HCT116 (cell line): ENCODE results near the gene GLI3. TPM values are rescaled to one million over a fixed set of nuclear protein-coding genes. Genes with fewer than 3 reads are reported as not detected.

ENCODE experiments used
- ATAC-seq: fragments of 200-7000 bp; cut with Tn5 transposase; 2 replicates; pipeline ENCODE4 v1.9.1; 2020; ENCODE audit warnings: mild to moderate bottlenecking, moderate library complexity
- BruUV-seq: library from RNA; stranded (reverse); fragments of 400-500 nt; replicated peaks from 2 replicates; lab custom pipeline; 2021; lab: Mats Ljungman, UMichigan
- CTCF ChIA-PET: fragments of 300-600 bp; sonication (Branson Sonifier 250); formaldehyde crosslinking; loops from one replicate; lab custom pipeline; 2021; ENCODE audit warnings: antibody characterized with exemption; lab: Charles Lee
- POLR2A ChIA-PET: fragments of 300-600, 350-600 bp; sonication (Branson Sonifier 250); formaldehyde crosslinking; loops from one replicate; lab custom pipeline; 2021; ENCODE audit warnings: antibody characterized with exemption; lab: Charles Lee
- RAD21 ChIA-PET, 2 experiments: fragments of 300-600 bp; sonication (Branson Sonifier 250); formaldehyde crosslinking; loops; one replicate each; lab custom pipeline; 2023; ENCODE audit warnings: low total read pairs in 2 of 2; ENCODE audit not compliant: uncharacterized antibody in 2 of 2, unreplicated experiment in 2 of 2, low non-redundant PET in 1 of 2; lab: Charles Lee
- DNase-seq: peaks from one replicate; pipeline ENCODE4 v3.0.0-alpha.2; 2010; ENCODE audit warnings: low read depth, low spot score
- H2AFZ ChIP-seq: fragments of 200-600 bp; shearing (Covaris generic), sonication (generic); 2 replicates; pipeline ENCODE4 v1.6.1; 2017; ENCODE audit warnings: low read depth, mixed run types, mixed read lengths, antibody characterized with exemption, low read length; ENCODE audit not compliant: poor library complexity, severe bottlenecking
- H3K27ac ChIP-seq: 2 replicates; pipeline ENCODE4 v1.5.1; 2012; ENCODE audit warnings: low read depth, low read length
- H3K27me3 ChIP-seq: fragments of 200-600 bp; sonication (generic); 2 replicates; pipeline ENCODE4 v1.6.1; 2016; ENCODE audit warnings: mixed run types, low read length, mixed read lengths; ENCODE audit not compliant: insufficient read depth
- H3K36me3 ChIP-seq, 2 experiments: fragments of 200-500 bp in 1 of 2; fragments of 200-600 bp in 1 of 2; sonication (Bioruptor generic) in 1 of 2; sonication (generic) in 1 of 2; 2 replicates each; pipeline versions ENCODE4 v1.5.1 to v1.6.1; 2014 to 2016; ENCODE audit warnings: low read length in 2 of 2, inconsistent platforms in 1 of 2, mixed read lengths in 1 of 2, mixed run types in 1 of 2; ENCODE audit not compliant: insufficient read depth in 2 of 2, control insufficient read depth in 1 of 2
- H3K4me1 ChIP-seq, 2 experiments: fragments of 200-600 bp in 1 of 2; sonication (generic) in 1 of 2; 2 replicates each; pipeline versions ENCODE4 v1.5.1 to v1.6.1; 2012 to 2017; ENCODE audit warnings: low read length in 2 of 2, inconsistent platforms in 1 of 2, mild to moderate bottlenecking in 1 of 2, mixed read lengths in 1 of 2, mixed run types in 1 of 2, moderate library complexity in 1 of 2; ENCODE audit not compliant: insufficient read depth in 2 of 2, control insufficient read depth in 1 of 2
- H3K4me2 ChIP-seq: fragments of 200-600 bp; sonication (generic); 2 replicates; pipeline ENCODE4 v1.6.1; 2017; ENCODE audit warnings: mixed run types, low read length, mixed read lengths
- H3K4me3 ChIP-seq, 2 experiments: fragments of 200-600 bp in 1 of 2; sonication (generic) in 1 of 2; replicated peaks in 1 of 2; 2 replicates each; pipeline ENCODE4 v1.5.1; 2011 to 2016; ENCODE audit warnings: low read length in 2 of 2, control low read depth in 1 of 2, low read depth in 1 of 2, mild to moderate bottlenecking in 1 of 2, mixed read lengths in 1 of 2, mixed run types in 1 of 2
- H3K79me2 ChIP-seq: fragments of 200-600 bp; sonication (generic); 2 replicates; pipeline ENCODE4 v1.6.1; 2017; ENCODE audit warnings: mild to moderate bottlenecking, mixed run types, low read length, moderate library complexity, mixed read lengths; ENCODE audit not compliant: insufficient read depth
- H3K9ac ChIP-seq: fragments of 200-600 bp; sonication (generic); 2 replicates; pipeline ENCODE4 v1.6.1; 2016; ENCODE audit warnings: low read length, mixed read lengths
- H3K9me2 ChIP-seq: fragments of 200-600 bp; sonication (generic), shearing (Covaris generic); 2 replicates; pipeline ENCODE4 v1.6.1; 2017; ENCODE audit warnings: mixed run types, mild to moderate bottlenecking, moderate library complexity; ENCODE audit not compliant: insufficient read depth
- H3K9me3 ChIP-seq, 2 experiments: fragments of 200-500 bp in 1 of 2; fragments of 200-600 bp in 1 of 2; sonication (Bioruptor generic) in 1 of 2; sonication (generic) in 1 of 2; 2 replicates each; pipeline ENCODE4 v1.6.1; 2014 to 2017; ENCODE audit warnings: low read length in 2 of 2, mixed read lengths in 2 of 2, inconsistent platforms in 1 of 2, low read depth in 1 of 2, mild to moderate bottlenecking in 1 of 2, mixed run types in 1 of 2, moderate library complexity in 1 of 2; ENCODE audit not compliant: control insufficient read depth in 1 of 2, insufficient read depth in 1 of 2
- H4K20me1 ChIP-seq: fragments of 200-600 bp; sonication (generic), shearing (Covaris generic); 2 replicates; pipeline ENCODE4 v1.6.1; 2017; ENCODE audit warnings: mixed run types, mild to moderate bottlenecking, moderate library complexity; ENCODE audit not compliant: insufficient read depth
- CBX3 ChIP-seq: IDR thresholded peaks from 2 replicates; pipeline ENCODE4 v1.6.1; 2012; ENCODE audit warnings: low read depth
- CEBPB ChIP-seq: IDR thresholded peaks from 2 replicates; pipeline ENCODE4 v1.6.1; 2012; ENCODE audit warnings: low read depth
- CTCF ChIP-seq, 3 experiments: fragments of 200-600 bp in 1 of 3; sonication (generic) in 1 of 3; IDR thresholded peaks in 2 of 3; conservative IDR thresholded peaks in 1 of 3; 2 replicates each; pipeline ENCODE4 v1.5.1; 2012 to 2017; ENCODE audit warnings: low read depth in 2 of 3, low read length in 2 of 3, antibody characterized with exemption in 1 of 3, borderline replicate concordance in 1 of 3, control low read depth in 1 of 3, mild to moderate bottlenecking in 1 of 3, mixed read lengths in 1 of 3, mixed run types in 1 of 3, moderate library complexity in 1 of 3; ENCODE audit not compliant: insufficient read depth in 1 of 3
- EGR1 ChIP-seq: IDR thresholded peaks from 2 replicates; pipeline ENCODE4 v1.6.1; 2012; ENCODE audit warnings: low read depth
- ELF1 ChIP-seq: IDR thresholded peaks from 2 replicates; pipeline ENCODE4 v1.6.1; 2012; ENCODE audit warnings: low read depth, borderline replicate concordance
- EZH2 ChIP-seq: fragments of 200-600 bp; sonication (generic); IDR thresholded peaks from 2 replicates; pipeline ENCODE4 v1.6.1; 2017; ENCODE audit warnings: antibody characterized with exemption, mixed run types
- EZH2phosphoT487 ChIP-seq: fragments of 200-600 bp; IDR thresholded peaks from 2 replicates; pipeline ENCODE4 v1.6.1; 2018; ENCODE audit warnings: antibody characterized with exemption, borderline replicate concordance
- FOSL1 ChIP-seq: IDR thresholded peaks from 2 replicates; pipeline ENCODE4 v1.6.1; 2012; ENCODE audit warnings: low read depth
- POLR2A ChIP-seq: IDR thresholded peaks from 2 replicates; pipeline ENCODE4 v1.7.0; 2011; ENCODE audit warnings: borderline replicate concordance; ENCODE audit not compliant: insufficient read depth, insufficient read length; ENCODE audit errors: extremely low read depth
- RAD21 ChIP-seq: IDR thresholded peaks from 2 replicates; pipeline ENCODE4 v1.6.1; 2012; ENCODE audit warnings: low read depth, mild to moderate bottlenecking
- SIN3A ChIP-seq: IDR thresholded peaks from 2 replicates; pipeline ENCODE4 v1.6.1; 2012; ENCODE audit warnings: low read depth
- SP1 ChIP-seq: IDR thresholded peaks from 2 replicates; pipeline ENCODE4 v1.6.1; 2012; ENCODE audit warnings: low read depth
- SRF ChIP-seq: IDR thresholded peaks from 2 replicates; pipeline ENCODE4 v1.6.1; 2012; ENCODE audit warnings: low read depth
- YY1 ChIP-seq: IDR thresholded peaks from 2 replicates; pipeline ENCODE4 v1.6.1; 2011; ENCODE audit warnings: low read length, low read depth, moderate library complexity, mild to moderate bottlenecking; ENCODE audit not compliant: insufficient replicate concordance; ENCODE audit errors: extremely low read depth
- ZFX ChIP-seq: fragments of 450-650 bp; IDR thresholded peaks from 2 replicates; pipeline ENCODE4 v1.6.1; 2017
- ZNF274 ChIP-seq: fragments of 200-500 bp; sonication (Bioruptor generic); IDR thresholded peaks from 2 replicates; pipeline ENCODE4 v1.6.1; 2014; ENCODE audit warnings: mild to moderate bottlenecking, low read depth, low read length, inconsistent platforms
- intact Hi-C: fragments of 100-400 bp; cut with micrococcal nuclease; formaldehyde crosslinking; loops from 2 replicates; pipeline ENCODE4 v1.10.0; 2022
- total RNA-seq: library from RNA; stranded (reverse); gene quantifications from one replicate; pipeline ENCODE4 v1.2.1, GENCODE V29; 2021; ENCODE audit not compliant: unreplicated experiment
- TF ChIP-seq, protein P1 (sequence below): IDR thresholded peaks from 2 replicates; pipeline ENCODE4 v1.6.1; 2012; ENCODE audit warnings: low read depth
- TF ChIP-seq, protein P2 (sequence below): IDR thresholded peaks from 2 replicates; pipeline ENCODE4 v1.6.1; 2012
- TF ChIP-seq, protein P3 (sequence below): IDR thresholded peaks from 2 replicates; pipeline ENCODE4 v1.6.1; 2012

The GLI3 gene
- total RNA-seq, 1 experiment from 2014 or later, result 0.07 TPM

- DNase-seq, result no peak
- intact Hi-C loops, result no loop called here
Observed at GRCh38 chr7:41915871-41916270, 321.1 kb downstream of the GLI3 start.

More at GRCh38 chr7:41915871-41916270, 321.1 kb downstream of the GLI3 start:
- no TSS peak for BruUV-seq
- no peaks in the 10 kb centered on the region for H3K4me1 ChIP-seq
- 0 out of 4 replicates have a peak, but pooled peaks cover 0 to 1% of the 10 kb centered on the region in 2 experiments for H3K9me3 ChIP-seq
- no peak overlapping the region for H3K4me3 ChIP-seq
- H3K27ac ChIP-seq, result no peak overlapping the region
- H2AFZ ChIP-seq, result no peak overlapping the region
- no peak for ATAC-seq
- H3K36me3 ChIP-seq, result no peaks in the 10 kb centered on the region
- TF ChIP-seq YY1, result no peak
- TF ChIP-seq SP1, result no peak
- no peak for TF ChIP-seq SIN3A
- TF ChIP-seq EZH2phosphoT487, result no peak
- no peak for TF ChIP-seq CBX3
- TF ChIP-seq, protein P1, sequence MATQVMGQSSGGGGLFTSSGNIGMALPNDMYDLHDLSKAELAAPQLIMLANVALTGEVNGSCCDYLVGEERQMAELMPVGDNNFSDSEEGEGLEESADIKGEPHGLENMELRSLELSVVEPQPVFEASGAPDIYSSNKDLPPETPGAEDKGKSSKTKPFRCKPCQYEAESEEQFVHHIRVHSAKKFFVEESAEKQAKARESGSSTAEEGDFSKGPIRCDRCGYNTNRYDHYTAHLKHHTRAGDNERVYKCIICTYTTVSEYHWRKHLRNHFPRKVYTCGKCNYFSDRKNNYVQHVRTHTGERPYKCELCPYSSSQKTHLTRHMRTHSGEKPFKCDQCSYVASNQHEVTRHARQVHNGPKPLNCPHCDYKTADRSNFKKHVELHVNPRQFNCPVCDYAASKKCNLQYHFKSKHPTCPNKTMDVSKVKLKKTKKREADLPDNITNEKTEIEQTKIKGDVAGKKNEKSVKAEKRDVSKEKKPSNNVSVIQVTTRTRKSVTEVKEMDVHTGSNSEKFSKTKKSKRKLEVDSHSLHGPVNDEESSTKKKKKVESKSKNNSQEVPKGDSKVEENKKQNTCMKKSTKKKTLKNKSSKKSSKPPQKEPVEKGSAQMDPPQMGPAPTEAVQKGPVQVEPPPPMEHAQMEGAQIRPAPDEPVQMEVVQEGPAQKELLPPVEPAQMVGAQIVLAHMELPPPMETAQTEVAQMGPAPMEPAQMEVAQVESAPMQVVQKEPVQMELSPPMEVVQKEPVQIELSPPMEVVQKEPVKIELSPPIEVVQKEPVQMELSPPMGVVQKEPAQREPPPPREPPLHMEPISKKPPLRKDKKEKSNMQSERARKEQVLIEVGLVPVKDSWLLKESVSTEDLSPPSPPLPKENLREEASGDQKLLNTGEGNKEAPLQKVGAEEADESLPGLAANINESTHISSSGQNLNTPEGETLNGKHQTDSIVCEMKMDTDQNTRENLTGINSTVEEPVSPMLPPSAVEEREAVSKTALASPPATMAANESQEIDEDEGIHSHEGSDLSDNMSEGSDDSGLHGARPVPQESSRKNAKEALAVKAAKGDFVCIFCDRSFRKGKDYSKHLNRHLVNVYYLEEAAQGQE, result no peak
- TF ChIP-seq CEBPB, result no peak
- TF ChIP-seq CTCF (IDR thresholded peaks at IDR 0.05 in 2 of 3, conservative IDR thresholded peaks at IDR 0.05 in 1 of 3; ENCODE audit: borderline replicate concordance in 1 of 3, insufficient read depth in 1 of 3, low read depth in 2 of 3, low read length in 2 of 3), result no peak
- TF ChIP-seq RAD21, result no peak
- no peak for TF ChIP-seq FOSL1
- TF ChIP-seq, protein P2, sequence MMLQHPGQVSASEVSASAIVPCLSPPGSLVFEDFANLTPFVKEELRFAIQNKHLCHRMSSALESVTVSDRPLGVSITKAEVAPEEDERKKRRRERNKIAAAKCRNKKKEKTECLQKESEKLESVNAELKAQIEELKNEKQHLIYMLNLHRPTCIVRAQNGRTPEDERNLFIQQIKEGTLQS, result no peak
- no peak for TF ChIP-seq POLR2A
- no peak for TF ChIP-seq ZFX
- no peak for TF ChIP-seq EZH2
- TF ChIP-seq ELF1, result no peak
- no peak for TF ChIP-seq EGR1
- TF ChIP-seq SRF, result no peak
- TF ChIP-seq ZNF274, result no peak
- TF ChIP-seq, protein P3, sequence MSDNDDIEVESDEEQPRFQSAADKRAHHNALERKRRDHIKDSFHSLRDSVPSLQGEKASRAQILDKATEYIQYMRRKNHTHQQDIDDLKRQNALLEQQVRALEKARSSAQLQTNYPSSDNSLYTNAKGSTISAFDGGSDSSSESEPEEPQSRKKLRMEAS, result no peak
- TF ChIP-seq, all 23 proteins: peak for 0
- Histone ChIP-seq H3K4me2 (no peak overlapping the region), H3K79me2 (no peaks in the 10 kb centered on the region), H3K27me3 (no peaks in the 10 kb centered on the region), H4K20me1 (no peaks in the 10 kb centered on the region), H3K9ac (no peak overlapping the region), H3K9me2 (no peaks in the 10 kb centered on the region)
- RAD21 ChIA-PET, result no interaction called here
- CTCF ChIA-PET, result no interaction called here
- POLR2A ChIA-PET, result no interaction called here
